Measurements from ENCODE around the gene TASP1.

The TASP1 gene

GRCh38 chr20:13543783-13544182, 94.9 kb downstream of the TASP1 start:
- H3K4me1 ChIP-seq (ENCODE audit: control insufficient read depth in 1 of 2, insufficient read depth in 2 of 2, low read length in 2 of 2): peaks cover 0 to 7% of the 10 kb centered on the region in 2 donors
- no peak overlapping the region for H3K27ac ChIP-seq (ENCODE audit: low read depth, low read length)
- no peaks in the 10 kb centered on the region for H3K27me3 ChIP-seq (ENCODE audit: control insufficient read depth in 1 of 2, insufficient read depth in 2 of 2, low read length in 2 of 2)
- H3K4me3 ChIP-seq (ENCODE audit: low read depth in 1 of 2, low read length in 2 of 2): no peak overlapping the region
- no peaks in the 10 kb centered on the region for H3K36me3 ChIP-seq (ENCODE audit: control insufficient read depth in 1 of 2, insufficient read depth in 2 of 2, low read length in 2 of 2)
- no peaks in the 10 kb centered on the region for H3K9me3 ChIP-seq (ENCODE audit: control insufficient read depth in 1 of 2, low read length in 2 of 2)
- H3K9ac ChIP-seq (ENCODE audit: low read depth in 1 of 2, low read length in 2 of 2): no peak overlapping the region

GRCh38 chr20:13535627-13536026, 103.1 kb downstream of the TASP1 start:
- H3K27me3 ChIP-seq (ENCODE audit: control insufficient read depth in 1 of 2, insufficient read depth in 2 of 2, low read length in 2 of 2): no peaks in the 10 kb centered on the region
- H3K9ac ChIP-seq (ENCODE audit: low read depth in 1 of 2, low read length in 2 of 2): no peak overlapping the region
- peaks cover 0 to 10% of the 10 kb centered on the region in 2 donors for H3K36me3 ChIP-seq (ENCODE audit: control insufficient read depth in 1 of 2, insufficient read depth in 2 of 2, low read length in 2 of 2)
- H3K9me3 ChIP-seq (ENCODE audit: control insufficient read depth in 1 of 2, low read length in 2 of 2): no peaks in the 10 kb centered on the region
- H3K27ac ChIP-seq (ENCODE audit: low read depth, low read length): no peak overlapping the region
- no peak overlapping the region for H3K4me3 ChIP-seq (ENCODE audit: low read depth in 1 of 2, low read length in 2 of 2)
- H3K4me1 ChIP-seq (ENCODE audit: control insufficient read depth in 1 of 2, insufficient read depth in 2 of 2, low read length in 2 of 2): no peaks in the 10 kb centered on the region

- Histone ChIP-seq H3K4me1 (ENCODE audit: control insufficient read depth in 1 of 2, insufficient read depth in 2 of 2, low read length in 2 of 2) (no peaks in the 10 kb centered on the region), H3K27ac (ENCODE audit: low read depth, low read length) (no peak overlapping the region), H3K4me3 (ENCODE audit: low read depth in 1 of 2, low read length in 2 of 2) (no peak overlapping the region), H3K9ac (ENCODE audit: low read depth in 1 of 2, low read length in 2 of 2) (no peak overlapping the region), H3K27me3 (ENCODE audit: control insufficient read depth in 1 of 2, insufficient read depth in 2 of 2, low read length in 2 of 2) (no peaks in the 10 kb centered on the region), H3K9me3 (ENCODE audit: control insufficient read depth in 1 of 2, low read length in 2 of 2) (no peaks in the 10 kb centered on the region), H3K36me3 (ENCODE audit: control insufficient read depth in 1 of 2, insufficient read depth in 2 of 2, low read length in 2 of 2) (peaks cover 0 to 10% of the 10 kb centered on the region in 2 donors)
Observed at GRCh38 chr20:13533946-13534345, 104.8 kb downstream of the TASP1 start.

- Histone ChIP-seq H3K9ac (ENCODE audit: low read depth in 1 of 2, low read length in 2 of 2) (no peak overlapping the region), H3K4me3 (ENCODE audit: low read depth in 1 of 2, low read length in 2 of 2) (no peak overlapping the region), H3K27ac (ENCODE audit: low read depth, low read length) (no peak overlapping the region), H3K9me3 (ENCODE audit: control insufficient read depth in 1 of 2, low read length in 2 of 2) (no peaks in the 10 kb centered on the region), H3K4me1 (ENCODE audit: control insufficient read depth in 1 of 2, insufficient read depth in 2 of 2, low read length in 2 of 2) (no peaks in the 10 kb centered on the region), H3K36me3 (ENCODE audit: control insufficient read depth in 1 of 2, insufficient read depth in 2 of 2, low read length in 2 of 2) (peaks cover 0 to 29% of the 10 kb centered on the region in 2 donors), H3K27me3 (ENCODE audit: control insufficient read depth in 1 of 2, insufficient read depth in 2 of 2, low read length in 2 of 2) (no peaks in the 10 kb centered on the region)
Observed at GRCh38 chr20:13530146-13530545, 108.6 kb downstream of the TASP1 start.

- Histone ChIP-seq H3K4me3 (ENCODE audit: low read depth in 1 of 2, low read length in 2 of 2) (no peak overlapping the region), H3K27ac (ENCODE audit: low read depth, low read length) (no peak overlapping the region), H3K27me3 (ENCODE audit: control insufficient read depth in 1 of 2, insufficient read depth in 2 of 2, low read length in 2 of 2) (no peaks in the 10 kb centered on the region), H3K4me1 (ENCODE audit: control insufficient read depth in 1 of 2, insufficient read depth in 2 of 2, low read length in 2 of 2) (no peaks in the 10 kb centered on the region), H3K9me3 (ENCODE audit: control insufficient read depth in 1 of 2, low read length in 2 of 2) (no peaks in the 10 kb centered on the region), H3K36me3 (ENCODE audit: control insufficient read depth in 1 of 2, insufficient read depth in 2 of 2, low read length in 2 of 2) (peaks cover 0 to 28% of the 10 kb centered on the region in 2 donors), H3K9ac (ENCODE audit: low read depth in 1 of 2, low read length in 2 of 2) (no peak overlapping the region)
Observed at GRCh38 chr20:13526551-13526950, 112.2 kb downstream of the TASP1 start.

- H3K9me3 ChIP-seq (ENCODE audit: control insufficient read depth in 1 of 2, low read length in 2 of 2): no peaks in the 10 kb centered on the region
- peaks cover 0 to 28% of the 10 kb centered on the region in 2 donors for H3K36me3 ChIP-seq (ENCODE audit: control insufficient read depth in 1 of 2, insufficient read depth in 2 of 2, low read length in 2 of 2)
- no peak overlapping the region for H3K9ac ChIP-seq (ENCODE audit: low read depth in 1 of 2, low read length in 2 of 2)
- H3K27ac ChIP-seq (ENCODE audit: low read depth, low read length): no peak overlapping the region
- H3K27me3 ChIP-seq (ENCODE audit: control insufficient read depth in 1 of 2, insufficient read depth in 2 of 2, low read length in 2 of 2): no peaks in the 10 kb centered on the region
- H3K4me1 ChIP-seq (ENCODE audit: control insufficient read depth in 1 of 2, insufficient read depth in 2 of 2, low read length in 2 of 2): no peaks in the 10 kb centered on the region
- H3K4me3 ChIP-seq (ENCODE audit: low read depth in 1 of 2, low read length in 2 of 2): no peak overlapping the region
Observed at GRCh38 chr20:13525225-13525940, 113.3 kb downstream of the TASP1 start.

GRCh38 chr20:13524339-13524738, 114.4 kb downstream of the TASP1 start:
- no peaks in the 10 kb centered on the region for H3K9me3 ChIP-seq (ENCODE audit: control insufficient read depth in 1 of 2, low read length in 2 of 2)
- H3K36me3 ChIP-seq (ENCODE audit: control insufficient read depth in 1 of 2, insufficient read depth in 2 of 2, low read length in 2 of 2): peaks cover 0 to 28% of the 10 kb centered on the region in 2 donors
- H3K4me3 ChIP-seq (ENCODE audit: low read depth in 1 of 2, low read length in 2 of 2): no peak overlapping the region
- H3K9ac ChIP-seq (ENCODE audit: low read depth in 1 of 2, low read length in 2 of 2): no peak overlapping the region
- no peaks in the 10 kb centered on the region for H3K27me3 ChIP-seq (ENCODE audit: control insufficient read depth in 1 of 2, insufficient read depth in 2 of 2, low read length in 2 of 2)
- H3K27ac ChIP-seq (ENCODE audit: low read depth, low read length): no peak overlapping the region
- H3K4me1 ChIP-seq (ENCODE audit: control insufficient read depth in 1 of 2, insufficient read depth in 2 of 2, low read length in 2 of 2): no peaks in the 10 kb centered on the region

GRCh38 chr20:13517831-13518230, 120.9 kb downstream of the TASP1 start:
- no peaks in the 10 kb centered on the region for H3K9me3 ChIP-seq (ENCODE audit: control insufficient read depth in 1 of 2, low read length in 2 of 2)
- peaks cover 3 to 7% of the 10 kb centered on the region in 2 donors for H3K36me3 ChIP-seq (ENCODE audit: control insufficient read depth in 1 of 2, insufficient read depth in 2 of 2, low read length in 2 of 2)
- H3K9ac ChIP-seq (ENCODE audit: low read depth in 1 of 2, low read length in 2 of 2): no peak overlapping the region
- no peaks in the 10 kb centered on the region for H3K27me3 ChIP-seq (ENCODE audit: control insufficient read depth in 1 of 2, insufficient read depth in 2 of 2, low read length in 2 of 2)
- H3K4me3 ChIP-seq (ENCODE audit: low read depth in 1 of 2, low read length in 2 of 2): no peak overlapping the region
- H3K27ac ChIP-seq (ENCODE audit: low read depth, low read length): no peak overlapping the region
- no peaks in the 10 kb centered on the region for H3K4me1 ChIP-seq (ENCODE audit: control insufficient read depth in 1 of 2, insufficient read depth in 2 of 2, low read length in 2 of 2)

- Histone ChIP-seq H3K27me3 (ENCODE audit: control insufficient read depth in 1 of 2, insufficient read depth in 2 of 2, low read length in 2 of 2) (no peaks in the 10 kb centered on the region), H3K4me3 (ENCODE audit: low read depth in 1 of 2, low read length in 2 of 2) (no peak overlapping the region), H3K27ac (ENCODE audit: low read depth, low read length) (no peak overlapping the region), H3K9ac (ENCODE audit: low read depth in 1 of 2, low read length in 2 of 2) (no peak overlapping the region), H3K4me1 (ENCODE audit: control insufficient read depth in 1 of 2, insufficient read depth in 2 of 2, low read length in 2 of 2) (no peaks in the 10 kb centered on the region), H3K36me3 (ENCODE audit: control insufficient read depth in 1 of 2, insufficient read depth in 2 of 2, low read length in 2 of 2) (peaks cover 3% of the 10 kb centered on the region in 2 donors), H3K9me3 (ENCODE audit: control insufficient read depth in 1 of 2, low read length in 2 of 2) (no peaks in the 10 kb centered on the region)
Observed at GRCh38 chr20:13515796-13516558, 122.8 kb downstream of the TASP1 start.

GRCh38 chr20:13515291-13515690, 123.4 kb downstream of the TASP1 start:
- Histone ChIP-seq H3K4me1 (ENCODE audit: control insufficient read depth in 1 of 2, insufficient read depth in 2 of 2, low read length in 2 of 2) (no peaks in the 10 kb centered on the region), H3K4me3 (ENCODE audit: low read depth in 1 of 2, low read length in 2 of 2) (no peak overlapping the region), H3K9ac (ENCODE audit: low read depth in 1 of 2, low read length in 2 of 2) (no peak overlapping the region), H3K9me3 (ENCODE audit: control insufficient read depth in 1 of 2, low read length in 2 of 2) (no peaks in the 10 kb centered on the region), H3K27me3 (ENCODE audit: control insufficient read depth in 1 of 2, insufficient read depth in 2 of 2, low read length in 2 of 2) (no peaks in the 10 kb centered on the region), H3K27ac (ENCODE audit: low read depth, low read length) (no peak overlapping the region), H3K36me3 (ENCODE audit: control insufficient read depth in 1 of 2, insufficient read depth in 2 of 2, low read length in 2 of 2) (peaks cover 3% of the 10 kb centered on the region in 2 donors)
